Measurements from ENCODE around the gene CAND2.

DNA sequence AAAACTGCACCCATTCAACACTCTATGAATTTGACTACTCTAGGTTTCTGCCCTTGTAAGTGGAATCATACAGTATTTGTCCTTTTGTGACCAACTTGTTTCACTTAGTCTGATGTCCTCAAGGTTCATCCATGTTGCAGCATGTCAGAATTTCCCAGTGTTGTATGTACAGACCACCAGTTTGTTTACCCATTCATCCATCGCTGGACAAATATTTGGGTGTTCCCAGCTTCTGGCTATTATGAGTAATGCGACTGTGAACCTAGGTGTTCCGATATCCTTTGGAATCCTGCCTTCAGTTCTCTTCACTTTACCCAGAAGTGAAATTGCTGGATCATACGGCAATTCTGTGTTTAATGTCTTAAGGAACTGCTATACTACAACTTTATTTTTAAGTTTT, 32.3 kb downstream of the CAND2 start:
- TF ChIP-seq MAX (IDR thresholded peaks at IDR 0.05) = no peak
- no peak for TF ChIP-seq GABPA (IDR thresholded peaks at IDR 0.05 in 1 of 2, conservative IDR thresholded peaks at IDR 0.05 in 1 of 2)
- TF ChIP-seq, protein P1, sequence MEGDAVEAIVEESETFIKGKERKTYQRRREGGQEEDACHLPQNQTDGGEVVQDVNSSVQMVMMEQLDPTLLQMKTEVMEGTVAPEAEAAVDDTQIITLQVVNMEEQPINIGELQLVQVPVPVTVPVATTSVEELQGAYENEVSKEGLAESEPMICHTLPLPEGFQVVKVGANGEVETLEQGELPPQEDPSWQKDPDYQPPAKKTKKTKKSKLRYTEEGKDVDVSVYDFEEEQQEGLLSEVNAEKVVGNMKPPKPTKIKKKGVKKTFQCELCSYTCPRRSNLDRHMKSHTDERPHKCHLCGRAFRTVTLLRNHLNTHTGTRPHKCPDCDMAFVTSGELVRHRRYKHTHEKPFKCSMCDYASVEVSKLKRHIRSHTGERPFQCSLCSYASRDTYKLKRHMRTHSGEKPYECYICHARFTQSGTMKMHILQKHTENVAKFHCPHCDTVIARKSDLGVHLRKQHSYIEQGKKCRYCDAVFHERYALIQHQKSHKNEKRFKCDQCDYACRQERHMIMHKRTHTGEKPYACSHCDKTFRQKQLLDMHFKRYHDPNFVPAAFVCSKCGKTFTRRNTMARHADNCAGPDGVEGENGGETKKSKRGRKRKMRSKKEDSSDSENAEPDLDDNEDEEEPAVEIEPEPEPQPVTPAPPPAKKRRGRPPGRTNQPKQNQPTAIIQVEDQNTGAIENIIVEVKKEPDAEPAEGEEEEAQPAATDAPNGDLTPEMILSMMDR (IDR thresholded peaks at IDR 0.05; ENCODE audit: low read depth, low read length, missing input control) = no peak
- TF ChIP-seq, protein P2, sequence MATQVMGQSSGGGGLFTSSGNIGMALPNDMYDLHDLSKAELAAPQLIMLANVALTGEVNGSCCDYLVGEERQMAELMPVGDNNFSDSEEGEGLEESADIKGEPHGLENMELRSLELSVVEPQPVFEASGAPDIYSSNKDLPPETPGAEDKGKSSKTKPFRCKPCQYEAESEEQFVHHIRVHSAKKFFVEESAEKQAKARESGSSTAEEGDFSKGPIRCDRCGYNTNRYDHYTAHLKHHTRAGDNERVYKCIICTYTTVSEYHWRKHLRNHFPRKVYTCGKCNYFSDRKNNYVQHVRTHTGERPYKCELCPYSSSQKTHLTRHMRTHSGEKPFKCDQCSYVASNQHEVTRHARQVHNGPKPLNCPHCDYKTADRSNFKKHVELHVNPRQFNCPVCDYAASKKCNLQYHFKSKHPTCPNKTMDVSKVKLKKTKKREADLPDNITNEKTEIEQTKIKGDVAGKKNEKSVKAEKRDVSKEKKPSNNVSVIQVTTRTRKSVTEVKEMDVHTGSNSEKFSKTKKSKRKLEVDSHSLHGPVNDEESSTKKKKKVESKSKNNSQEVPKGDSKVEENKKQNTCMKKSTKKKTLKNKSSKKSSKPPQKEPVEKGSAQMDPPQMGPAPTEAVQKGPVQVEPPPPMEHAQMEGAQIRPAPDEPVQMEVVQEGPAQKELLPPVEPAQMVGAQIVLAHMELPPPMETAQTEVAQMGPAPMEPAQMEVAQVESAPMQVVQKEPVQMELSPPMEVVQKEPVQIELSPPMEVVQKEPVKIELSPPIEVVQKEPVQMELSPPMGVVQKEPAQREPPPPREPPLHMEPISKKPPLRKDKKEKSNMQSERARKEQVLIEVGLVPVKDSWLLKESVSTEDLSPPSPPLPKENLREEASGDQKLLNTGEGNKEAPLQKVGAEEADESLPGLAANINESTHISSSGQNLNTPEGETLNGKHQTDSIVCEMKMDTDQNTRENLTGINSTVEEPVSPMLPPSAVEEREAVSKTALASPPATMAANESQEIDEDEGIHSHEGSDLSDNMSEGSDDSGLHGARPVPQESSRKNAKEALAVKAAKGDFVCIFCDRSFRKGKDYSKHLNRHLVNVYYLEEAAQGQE (IDR thresholded peaks at IDR 0.05) = no peak
- TF ChIP-seq TAF1 (conservative IDR thresholded peaks at IDR 0.05) = no peak
- TF ChIP-seq ATF3 (IDR thresholded peaks at IDR 0.05) = no peak
- no peak for TF ChIP-seq SP1 (IDR thresholded peaks at IDR 0.05)
- TF ChIP-seq ZBTB33 (IDR thresholded peaks at IDR 0.05) = no peak
- no peak for TF ChIP-seq JUND (IDR thresholded peaks at IDR 0.05)
- TF ChIP-seq HNF4A (conservative IDR thresholded peaks at IDR 0.05) = no peak
- no peak for TF ChIP-seq HNF4G (IDR thresholded peaks at IDR 0.05)

Data from liver (tissue), 3 donors.